ENCODE data around the gene HPS4. TPM values are rescaled to one million over a fixed set of nuclear protein-coding genes. Genes with fewer than 3 reads are reported as not detected.

The HPS4 gene
- total RNA-seq, 1 donor from 2014 or later, result 8.3 TPM

GRCh38 chr22:26401726-26402125 is 81.9 kb downstream of the HPS4 start:
- DNase-seq (no peak), ATAC-seq (ENCODE audit: poor library complexity) (no peak)
- intact Hi-C loops (cut with DNase I), result loop anchor here (5.0 kb wide), 1 partner anchor 261 kb away; no protein-coding TSS in a partner anchor

Other genes starting within 250 kb of the HPS4 start
- not detected for gene ASPHD2, start 54.5 kb downstream of the HPS4 start, total RNA-seq
- gene SRRD, start 94 bp upstream of the HPS4 start, total RNA-seq, result 23.2 TPM
- 23.9 TPM for gene TFIP11, start 28.7 kb upstream of the HPS4 start, total RNA-seq
- gene TPST2, start 106.3 kb upstream of the HPS4 start, total RNA-seq, result 30.1 TPM
- 0.65 TPM for gene CRYBB1, start 134.2 kb upstream of the HPS4 start, total RNA-seq
- gene CRYBA4, start 138.2 kb upstream of the HPS4 start, total RNA-seq, result not detected
- 0.48 TPM for gene MIAT, start 173.8 kb upstream of the HPS4 start, total RNA-seq

Data from Right ventricle myocardium superior (tissue), 1 donor.